ENCODE measurements around the gene TRO.

DNA sequence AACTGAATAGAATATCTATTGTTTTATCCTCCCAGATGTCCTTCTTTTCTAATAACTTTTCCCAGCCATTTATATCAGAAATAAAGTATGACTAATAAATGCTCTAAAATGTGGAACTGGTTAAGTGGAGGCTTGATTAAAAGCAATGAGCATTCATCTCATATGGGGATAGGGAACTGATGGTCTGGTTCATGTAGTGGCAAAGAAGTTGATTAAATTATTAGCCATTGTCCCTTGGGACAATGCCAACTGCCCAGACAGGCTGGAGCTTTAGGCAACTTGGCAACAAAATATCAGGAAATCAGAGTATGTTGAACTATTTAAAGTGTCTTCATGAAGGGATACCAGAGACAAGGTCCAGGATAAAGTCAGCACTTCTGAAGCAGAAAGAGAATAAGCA lies 24.2 kb downstream of the TRO start:
- no peak for TF ChIP-seq POLR2AphosphoS5 (IDR thresholded peaks at IDR 0.05; ENCODE audit: low read depth, low read length)
- no peak for TF ChIP-seq SIN3A (IDR thresholded peaks at IDR 0.05; ENCODE audit: borderline replicate concordance, insufficient read depth, low read length)
- TF ChIP-seq, protein P1, sequence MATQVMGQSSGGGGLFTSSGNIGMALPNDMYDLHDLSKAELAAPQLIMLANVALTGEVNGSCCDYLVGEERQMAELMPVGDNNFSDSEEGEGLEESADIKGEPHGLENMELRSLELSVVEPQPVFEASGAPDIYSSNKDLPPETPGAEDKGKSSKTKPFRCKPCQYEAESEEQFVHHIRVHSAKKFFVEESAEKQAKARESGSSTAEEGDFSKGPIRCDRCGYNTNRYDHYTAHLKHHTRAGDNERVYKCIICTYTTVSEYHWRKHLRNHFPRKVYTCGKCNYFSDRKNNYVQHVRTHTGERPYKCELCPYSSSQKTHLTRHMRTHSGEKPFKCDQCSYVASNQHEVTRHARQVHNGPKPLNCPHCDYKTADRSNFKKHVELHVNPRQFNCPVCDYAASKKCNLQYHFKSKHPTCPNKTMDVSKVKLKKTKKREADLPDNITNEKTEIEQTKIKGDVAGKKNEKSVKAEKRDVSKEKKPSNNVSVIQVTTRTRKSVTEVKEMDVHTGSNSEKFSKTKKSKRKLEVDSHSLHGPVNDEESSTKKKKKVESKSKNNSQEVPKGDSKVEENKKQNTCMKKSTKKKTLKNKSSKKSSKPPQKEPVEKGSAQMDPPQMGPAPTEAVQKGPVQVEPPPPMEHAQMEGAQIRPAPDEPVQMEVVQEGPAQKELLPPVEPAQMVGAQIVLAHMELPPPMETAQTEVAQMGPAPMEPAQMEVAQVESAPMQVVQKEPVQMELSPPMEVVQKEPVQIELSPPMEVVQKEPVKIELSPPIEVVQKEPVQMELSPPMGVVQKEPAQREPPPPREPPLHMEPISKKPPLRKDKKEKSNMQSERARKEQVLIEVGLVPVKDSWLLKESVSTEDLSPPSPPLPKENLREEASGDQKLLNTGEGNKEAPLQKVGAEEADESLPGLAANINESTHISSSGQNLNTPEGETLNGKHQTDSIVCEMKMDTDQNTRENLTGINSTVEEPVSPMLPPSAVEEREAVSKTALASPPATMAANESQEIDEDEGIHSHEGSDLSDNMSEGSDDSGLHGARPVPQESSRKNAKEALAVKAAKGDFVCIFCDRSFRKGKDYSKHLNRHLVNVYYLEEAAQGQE (IDR thresholded peaks at IDR 0.05; ENCODE audit: insufficient read depth in 1 of 2, low read depth in 2 of 2, low read length in 2 of 2) = no peak

All from PFSK-1 (cell line).